Coronary artery (tissue), 2 donors: ENCODE data around the gene PNPLA3.

Experiments used
- DNase-seq: peaks from one replicate; pipeline ENCODE4 v3.0.0-alpha.2; 2017; ENCODE audit warnings: low spot score
- H3K27ac ChIP-seq, 2 donors: fragments of 200-600 bp; sonication (generic); one replicate each; pipeline ENCODE4 v1.5.1; 2016 to 2019
- H3K4me3 ChIP-seq: fragments of 200-600 bp; sonication (generic); 2 replicates; pipeline ENCODE4 v1.5.1; 2016; ENCODE audit warnings: mild to moderate bottlenecking, moderate library complexity
- TF ChIP-seq, protein P1 (sequence below): fragments of 200-600 bp; sonication (generic); IDR thresholded peaks from one replicate; pipeline ENCODE4 v1.5.1; 2019; ENCODE audit warnings: antibody characterized with exemption

The PNPLA3 gene

DNA sequence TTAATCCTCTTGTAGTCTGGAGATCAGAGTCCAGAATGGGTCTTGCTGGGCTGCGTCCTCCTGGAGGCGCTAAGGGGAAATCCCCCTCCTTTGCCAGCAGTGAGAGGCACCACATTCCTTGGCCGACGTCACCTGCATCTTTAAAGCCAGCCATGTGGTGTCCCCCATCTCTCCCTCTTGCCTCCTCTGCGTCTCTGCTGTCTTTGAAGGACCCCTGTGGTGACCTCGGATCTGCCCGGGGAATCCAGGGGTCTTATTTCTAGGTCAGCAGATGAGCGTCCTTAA, 73.3 kb downstream of the PNPLA3 start:
- TF ChIP-seq, protein P1, sequence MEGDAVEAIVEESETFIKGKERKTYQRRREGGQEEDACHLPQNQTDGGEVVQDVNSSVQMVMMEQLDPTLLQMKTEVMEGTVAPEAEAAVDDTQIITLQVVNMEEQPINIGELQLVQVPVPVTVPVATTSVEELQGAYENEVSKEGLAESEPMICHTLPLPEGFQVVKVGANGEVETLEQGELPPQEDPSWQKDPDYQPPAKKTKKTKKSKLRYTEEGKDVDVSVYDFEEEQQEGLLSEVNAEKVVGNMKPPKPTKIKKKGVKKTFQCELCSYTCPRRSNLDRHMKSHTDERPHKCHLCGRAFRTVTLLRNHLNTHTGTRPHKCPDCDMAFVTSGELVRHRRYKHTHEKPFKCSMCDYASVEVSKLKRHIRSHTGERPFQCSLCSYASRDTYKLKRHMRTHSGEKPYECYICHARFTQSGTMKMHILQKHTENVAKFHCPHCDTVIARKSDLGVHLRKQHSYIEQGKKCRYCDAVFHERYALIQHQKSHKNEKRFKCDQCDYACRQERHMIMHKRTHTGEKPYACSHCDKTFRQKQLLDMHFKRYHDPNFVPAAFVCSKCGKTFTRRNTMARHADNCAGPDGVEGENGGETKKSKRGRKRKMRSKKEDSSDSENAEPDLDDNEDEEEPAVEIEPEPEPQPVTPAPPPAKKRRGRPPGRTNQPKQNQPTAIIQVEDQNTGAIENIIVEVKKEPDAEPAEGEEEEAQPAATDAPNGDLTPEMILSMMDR, result no peak

More for the DNA sequence above, 73.3 kb downstream of the PNPLA3 start:
- Histone ChIP-seq H3K4me3 (no peak overlapping the region), H3K27ac (no peak overlapping the region)
- DNase-seq, result no peak
